Esophagus (tissue), 2 donors: ENCODE data around the gene PARL. TPM values are rescaled to one million over a fixed set of nuclear protein-coding genes. Genes with fewer than 3 reads are reported as not detected.

Experiments used
- H3K27ac ChIP-seq, 2 donors: one replicate each; pipeline ENCODE4 v1.5.1; 2013; ENCODE audit warnings: low read depth in 2 of 2, mild to moderate bottlenecking in 2 of 2, inconsistent platforms in 1 of 2, low read length in 1 of 2, moderate library complexity in 1 of 2
- H3K27me3 ChIP-seq, 2 donors: one replicate each; pipeline ENCODE4 v1.6.1; 2013; ENCODE audit warnings: low read length in 2 of 2, control low read depth in 1 of 2, mild to moderate bottlenecking in 1 of 2; ENCODE audit not compliant: insufficient read depth in 2 of 2, control insufficient read depth in 1 of 2
- H3K36me3 ChIP-seq, 2 donors: one replicate each; pipeline ENCODE4 v1.6.1; 2013; ENCODE audit warnings: low read length in 1 of 2; ENCODE audit not compliant: control insufficient read depth in 2 of 2, insufficient read depth in 2 of 2
- H3K4me1 ChIP-seq, 2 donors: one replicate each; pipeline ENCODE4 v1.6.1; 2013; ENCODE audit warnings: low read length in 1 of 2; ENCODE audit not compliant: control insufficient read depth in 2 of 2, insufficient read depth in 2 of 2
- H3K4me3 ChIP-seq, 2 donors: one replicate each; pipeline ENCODE4 v1.5.1; 2013; ENCODE audit warnings: low read length in 2 of 2, mild to moderate bottlenecking in 2 of 2, low read depth in 1 of 2, moderate library complexity in 1 of 2
- H3K9me3 ChIP-seq, 2 donors: one replicate each; pipeline ENCODE4 v1.6.1; 2013; ENCODE audit warnings: mild to moderate bottlenecking in 2 of 2, low read depth in 1 of 2, low read length in 1 of 2, moderate library complexity in 1 of 2; ENCODE audit not compliant: control insufficient read depth in 2 of 2, insufficient read depth in 1 of 2
- WGBS, 2 donors: extraction: QIAGEN DNeasy Blood & Tissue Kit; methylation state at CpG; one replicate each; pipeline ENCODE4 v1.1.7; 2013; 5-methylcytosine and 5-hydroxymethylcytosine counted together
- polyA plus RNA-seq, 2 donors: library from polyadenylated mRNA; stranded (reverse); fragments of 200-250 nt; gene quantifications; one replicate each; pipeline ENCODE4 v1.2.3, GENCODE V29; 2013
- donor health status: healthy with polysubstance abuse.
- donor health status: Bipolar disorder and iron deficiency.

The PARL gene
- polyA plus RNA-seq, 2 donors = 45.8 to 59.6 TPM

DNA sequence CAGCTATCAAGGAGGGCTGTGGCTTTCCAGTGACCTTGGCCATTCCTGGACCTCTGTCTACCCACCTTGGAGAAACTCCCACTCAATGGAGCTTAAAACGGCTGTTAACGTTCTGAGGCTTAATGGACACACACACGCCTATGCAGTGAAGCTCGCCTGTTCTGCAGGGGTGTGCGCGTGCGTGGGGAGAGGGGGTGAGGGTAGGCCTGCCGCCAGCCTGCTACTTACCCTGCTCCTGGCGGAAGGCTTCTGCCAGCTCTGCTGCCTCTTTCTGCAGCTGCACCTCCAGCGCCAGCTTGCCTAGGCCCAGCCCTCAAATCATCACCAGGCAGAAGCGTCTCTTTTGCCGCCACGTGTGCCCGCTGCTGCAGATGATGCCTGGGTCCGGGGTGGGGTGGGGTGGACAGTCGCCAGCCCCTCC lies 23.2 kb upstream of the PARL start:
- no peaks in the 10 kb centered on the region for H3K9me3 ChIP-seq
- H3K4me3 ChIP-seq = no peak overlapping the region
- no peaks in the 10 kb centered on the region for H3K27me3 ChIP-seq
- 65 to 82% methylated on average over 16 of the region's 16 CpGs for WGBS, 2 donors
- H3K4me1 ChIP-seq = peaks cover 0 to 2% of the 10 kb centered on the region in 2 donors
- no peaks in the 10 kb centered on the region for H3K36me3 ChIP-seq
- no peak overlapping the region for H3K27ac ChIP-seq

DNA sequence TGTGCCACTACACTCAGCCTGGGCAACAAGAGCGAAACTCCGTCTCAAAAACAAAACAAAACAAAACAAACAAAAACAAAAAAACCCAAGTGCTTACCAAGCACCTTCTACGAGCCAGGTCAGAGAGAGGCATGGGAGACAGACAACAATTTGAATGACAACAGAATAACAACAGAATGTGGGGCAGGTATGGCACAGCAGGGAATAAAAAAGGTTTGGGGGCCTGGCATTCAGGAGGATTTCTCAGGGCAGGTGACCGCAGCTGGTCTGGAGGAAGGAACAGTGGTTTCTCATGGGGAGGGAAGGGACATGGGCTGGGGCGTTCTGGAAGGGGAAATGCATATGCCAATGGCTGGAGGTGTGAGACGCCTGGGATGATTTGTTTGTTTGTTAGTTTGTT lies 22.5 kb upstream of the PARL start:
- Histone ChIP-seq H3K27ac (no peak overlapping the region), H3K9me3 (no peaks in the 10 kb centered on the region), H3K27me3 (no peaks in the 10 kb centered on the region), H3K36me3 (no peaks in the 10 kb centered on the region), H3K4me1 (peaks cover 0 to 2% of the 10 kb centered on the region in 2 donors), H3K4me3 (no peak overlapping the region)
- 72 to 77% methylated on average over 6 of the region's 6 CpGs for WGBS, 2 donors

DNA sequence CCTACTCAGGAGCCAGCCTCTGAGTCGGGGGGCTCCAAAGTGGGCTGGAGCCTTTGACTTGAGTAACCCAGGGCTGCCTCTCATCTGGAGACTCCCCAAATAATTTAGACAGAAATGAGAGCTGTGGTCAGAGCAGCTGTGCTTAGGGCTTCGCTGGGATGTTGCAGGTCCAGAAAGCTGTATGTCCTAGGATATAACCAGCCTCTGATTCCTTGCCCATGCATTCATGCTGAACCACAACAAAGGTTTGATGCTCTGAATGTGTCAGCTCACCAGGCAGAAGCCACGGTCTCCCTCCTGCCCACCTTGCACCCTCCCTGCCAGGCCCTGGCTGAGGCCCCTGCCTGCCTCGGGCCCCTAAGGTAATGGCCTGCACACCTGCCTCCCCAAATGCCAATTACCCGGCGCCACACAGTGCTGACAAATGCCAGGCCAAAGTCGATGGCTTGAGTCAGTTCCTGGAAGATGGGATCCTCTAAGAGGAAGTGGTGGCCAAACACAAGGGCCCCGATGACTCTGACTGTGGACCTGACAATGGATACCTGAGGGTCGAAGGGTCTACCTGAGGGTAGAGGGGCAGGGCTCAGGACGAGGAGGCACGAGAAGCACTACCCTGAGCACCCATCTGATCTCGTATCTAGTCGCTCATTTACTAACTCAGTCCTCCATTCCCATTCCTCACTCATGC lies 21.7 kb upstream of the PARL start:
- no peak overlapping the region for H3K27ac ChIP-seq
- WGBS, 2 donors = 78 to 80% methylated on average over 13 of the region's 13 CpGs
- H3K27me3 ChIP-seq = no peaks in the 10 kb centered on the region
- no peaks in the 10 kb centered on the region for H3K36me3 ChIP-seq
- H3K9me3 ChIP-seq = no peaks in the 10 kb centered on the region
- no peak overlapping the region for H3K4me3 ChIP-seq
- peaks cover 0 to 2% of the 10 kb centered on the region in 2 donors for H3K4me1 ChIP-seq

DNA sequence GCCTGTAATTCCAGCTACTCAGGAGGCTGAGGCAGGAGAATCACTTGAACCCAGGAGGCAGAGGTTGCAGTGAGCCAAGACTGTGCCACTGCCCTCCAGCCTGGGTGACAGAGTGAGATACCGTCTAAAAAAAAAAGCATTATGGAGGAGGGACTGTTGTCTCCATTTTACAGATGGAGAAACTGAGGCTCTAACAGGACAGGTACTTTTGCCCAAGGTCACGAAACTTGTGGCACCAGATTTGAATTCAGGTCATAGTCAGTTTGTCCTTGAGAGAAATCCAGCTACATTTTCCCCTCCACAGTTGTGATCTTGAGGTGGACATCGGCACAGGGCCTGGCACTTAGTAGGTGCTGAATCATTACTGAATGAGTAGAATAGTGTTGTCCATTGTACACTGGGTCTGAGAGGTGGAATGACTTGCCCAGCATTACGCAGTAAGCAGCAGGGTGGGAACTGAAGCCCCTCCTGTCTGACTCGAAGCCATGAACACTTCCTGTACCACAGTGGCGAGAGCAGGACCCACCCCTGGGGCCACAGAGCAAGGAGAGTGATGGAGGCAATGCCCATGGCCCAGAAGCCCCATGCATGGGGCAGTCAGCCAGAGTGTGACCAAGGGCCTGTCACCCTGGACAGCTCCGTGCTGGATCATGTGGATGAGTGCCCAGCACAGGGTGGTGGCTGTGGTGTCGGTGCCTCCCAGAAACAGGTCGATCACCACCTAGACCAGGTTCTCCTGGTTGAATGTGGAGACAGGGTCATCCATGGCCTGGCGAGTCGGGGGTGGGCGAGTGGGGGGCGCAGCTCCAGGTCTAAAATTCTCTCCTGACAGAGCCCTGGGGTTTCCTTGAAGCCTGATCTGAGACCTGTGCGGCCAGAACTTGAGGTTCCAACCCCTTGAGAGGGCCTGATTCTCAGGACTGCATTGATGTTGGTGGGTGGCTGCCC lies 20.4 kb upstream of the PARL start:
- Histone ChIP-seq H3K9me3 (no peaks in the 10 kb centered on the region), H3K36me3 (no peaks in the 10 kb centered on the region), H3K4me3 (no peak overlapping the region), H3K4me1 (peaks cover 0 to 2% of the 10 kb centered on the region in 2 donors), H3K27ac (no peak overlapping the region), H3K27me3 (no peaks in the 10 kb centered on the region)
- 75 to 78% methylated on average over 14 of the region's 14 CpGs for WGBS, 2 donors

DNA sequence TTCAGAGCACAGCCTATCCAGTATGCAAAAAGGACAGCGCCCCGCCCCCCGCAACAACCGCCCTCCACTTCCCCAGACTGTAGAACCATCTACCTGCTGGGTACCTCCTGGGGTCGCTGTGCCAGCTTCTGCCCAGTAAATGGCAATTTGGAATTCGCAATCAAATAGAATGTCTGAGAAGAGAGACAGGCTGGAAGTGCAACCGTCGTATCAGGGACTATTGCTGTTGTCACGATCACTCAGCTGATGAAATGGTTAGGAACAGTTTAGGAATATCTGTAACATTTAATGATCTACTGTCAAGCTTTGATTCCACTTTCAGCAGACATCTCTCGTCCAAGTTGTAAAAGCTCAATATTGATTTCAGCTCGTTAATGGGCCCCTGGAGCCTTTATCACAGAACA lies 13.3 kb upstream of the PARL start:
- Histone ChIP-seq H3K4me1 (no peaks in the 10 kb centered on the region), H3K27ac (no peak overlapping the region), H3K9me3 (peaks cover 0 to 2% of the 10 kb centered on the region in 2 donors), H3K27me3 (no peaks in the 10 kb centered on the region), H3K4me3 (no peak overlapping the region), H3K36me3 (no peaks in the 10 kb centered on the region)
- WGBS, 2 donors = 63 to 71% methylated on average over 11 of the region's 11 CpGs

DNA sequence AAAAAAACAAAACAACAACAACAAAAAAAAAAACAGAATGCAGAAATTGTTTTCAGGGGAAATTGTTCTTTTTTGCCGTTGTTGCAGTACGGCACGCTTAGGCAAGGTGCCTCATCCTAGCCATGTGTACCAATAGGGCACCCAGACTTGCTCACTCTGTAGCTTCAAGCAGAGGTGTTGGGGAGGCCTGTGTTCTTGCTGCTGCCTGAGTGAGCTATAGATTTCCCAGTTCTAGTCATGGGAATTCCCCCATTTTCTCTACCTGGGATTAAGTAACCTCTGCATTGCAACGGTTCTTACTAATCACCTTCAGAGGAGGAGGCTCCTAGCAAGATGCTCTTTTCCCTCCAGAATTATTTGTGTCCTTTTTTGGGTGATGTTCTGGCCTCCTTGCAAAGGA lies 12.9 kb upstream of the PARL start:
- H3K9me3 ChIP-seq = peaks cover 0 to 2% of the 10 kb centered on the region in 2 donors
- no peaks in the 10 kb centered on the region for H3K27me3 ChIP-seq
- H3K4me1 ChIP-seq = no peaks in the 10 kb centered on the region
- no peak overlapping the region for H3K27ac ChIP-seq
- WGBS, 2 donors = 72 to 81% methylated on average over 4 of the region's 4 CpGs
- no peak overlapping the region for H3K4me3 ChIP-seq
- H3K36me3 ChIP-seq = no peaks in the 10 kb centered on the region

DNA sequence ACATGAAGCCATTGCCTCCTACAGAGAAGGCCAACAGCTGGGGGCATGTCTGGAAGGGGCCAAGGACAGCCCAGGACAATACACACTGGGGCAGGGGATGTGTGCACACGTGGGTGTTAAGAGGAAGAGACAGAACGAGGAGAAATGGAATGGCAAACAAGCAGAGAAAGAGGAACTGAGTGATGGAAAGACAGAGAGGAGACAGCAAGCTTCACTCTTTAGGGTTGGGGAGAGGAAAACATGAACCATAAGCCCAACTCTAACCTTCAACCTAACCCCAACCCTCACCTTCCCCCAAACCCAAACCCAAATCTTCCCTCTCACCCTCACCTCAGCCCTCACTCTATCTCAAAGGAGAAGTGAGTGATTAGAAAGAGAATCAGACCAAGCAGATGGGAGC lies 11.9 kb upstream of the PARL start:
- WGBS, 2 donors = 44 to 64% methylated on average over 2 of the region's 2 CpGs
- H3K27ac ChIP-seq = no peak overlapping the region
- no peaks in the 10 kb centered on the region for H3K36me3 ChIP-seq
- no peaks in the 10 kb centered on the region for H3K4me1 ChIP-seq
- H3K27me3 ChIP-seq = no peaks in the 10 kb centered on the region
- no peak overlapping the region for H3K4me3 ChIP-seq
- peaks cover 0 to 2% of the 10 kb centered on the region in 2 donors for H3K9me3 ChIP-seq

DNA sequence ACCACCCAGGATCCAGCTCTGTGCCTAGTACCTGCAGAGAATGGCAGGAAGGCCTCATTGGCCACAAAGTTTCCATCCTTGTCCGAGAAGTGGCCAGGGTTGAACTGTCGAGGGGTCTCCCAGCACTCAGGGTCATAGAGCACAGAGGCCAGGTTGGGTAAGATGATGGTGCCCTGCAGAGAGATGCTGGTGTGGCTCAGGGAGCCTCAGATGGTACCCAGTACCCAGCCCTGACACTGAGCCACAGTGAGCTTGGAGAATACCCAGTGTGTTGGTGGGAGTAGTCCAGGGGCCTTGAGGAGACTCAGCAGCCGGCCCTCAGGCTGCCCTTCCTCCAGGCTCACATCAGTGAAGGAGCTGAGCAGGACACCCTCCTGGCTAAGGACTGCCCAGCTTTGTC lies 11.5 kb upstream of the PARL start:
- no peaks in the 10 kb centered on the region for H3K4me1 ChIP-seq
- no peaks in the 10 kb centered on the region for H3K36me3 ChIP-seq
- H3K9me3 ChIP-seq = peaks cover 0 to 2% of the 10 kb centered on the region in 2 donors
- H3K27me3 ChIP-seq = no peaks in the 10 kb centered on the region
- WGBS, 2 donors = 81 to 83% methylated on average over 3 of the region's 3 CpGs
- H3K27ac ChIP-seq = no peak overlapping the region
- H3K4me3 ChIP-seq = no peak overlapping the region

DNA sequence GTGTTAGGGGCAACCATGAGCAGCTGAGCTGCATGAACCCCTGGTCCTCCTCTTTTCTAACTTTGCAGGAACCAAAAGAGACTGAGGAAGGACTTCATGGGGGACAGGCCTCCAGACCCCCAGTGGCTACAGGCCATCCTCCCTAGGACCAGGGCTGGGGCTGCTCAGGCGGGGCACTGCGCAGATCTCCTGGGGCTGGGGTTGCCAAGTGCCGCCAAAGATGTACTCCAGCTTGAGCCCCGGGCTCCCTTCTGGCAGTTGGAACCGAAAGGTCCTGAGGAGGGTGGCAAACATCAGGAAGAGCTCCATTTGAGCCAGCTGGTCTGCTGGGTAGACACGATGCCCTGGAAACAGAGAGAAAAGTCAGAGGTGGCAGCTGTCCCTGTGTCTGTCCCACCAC lies 11.1 kb upstream of the PARL start:
- H3K27me3 ChIP-seq = no peaks in the 10 kb centered on the region
- H3K27ac ChIP-seq = no peak overlapping the region
- H3K4me3 ChIP-seq = no peak overlapping the region
- H3K9me3 ChIP-seq = peaks cover 0 to 2% of the 10 kb centered on the region in 2 donors
- H3K36me3 ChIP-seq = no peaks in the 10 kb centered on the region
- no peaks in the 10 kb centered on the region for H3K4me1 ChIP-seq
- WGBS, 2 donors = 79 to 84% methylated on average over 6 of the region's 6 CpGs
